ENCODE measurements around the gene ADGRE3.

DNA sequence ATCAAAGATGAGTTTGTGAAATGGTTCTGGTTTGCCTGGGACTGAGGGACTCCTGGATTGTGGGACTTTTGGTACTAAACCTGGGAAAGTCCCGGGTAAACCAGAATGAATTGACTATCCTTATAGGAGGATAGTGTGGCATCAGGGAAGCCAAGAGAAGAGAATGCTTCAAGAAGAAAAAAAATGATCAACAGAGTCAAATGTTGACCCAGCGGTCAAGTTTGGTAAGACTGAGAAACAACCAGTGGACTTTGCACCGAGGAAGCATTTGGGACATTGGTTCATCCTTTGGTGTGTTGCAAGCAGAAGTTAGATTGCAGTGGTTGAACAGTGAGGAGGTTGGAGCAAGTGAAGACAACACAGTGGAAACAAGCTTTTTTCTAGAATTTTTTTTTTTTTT, 58.2 kb downstream of the ADGRE3 start:
- no peak for TF ChIP-seq EZH2 (IDR thresholded peaks at IDR 0.05; ENCODE audit: low read length, unreplicated experiment)
- TF ChIP-seq, protein P1, sequence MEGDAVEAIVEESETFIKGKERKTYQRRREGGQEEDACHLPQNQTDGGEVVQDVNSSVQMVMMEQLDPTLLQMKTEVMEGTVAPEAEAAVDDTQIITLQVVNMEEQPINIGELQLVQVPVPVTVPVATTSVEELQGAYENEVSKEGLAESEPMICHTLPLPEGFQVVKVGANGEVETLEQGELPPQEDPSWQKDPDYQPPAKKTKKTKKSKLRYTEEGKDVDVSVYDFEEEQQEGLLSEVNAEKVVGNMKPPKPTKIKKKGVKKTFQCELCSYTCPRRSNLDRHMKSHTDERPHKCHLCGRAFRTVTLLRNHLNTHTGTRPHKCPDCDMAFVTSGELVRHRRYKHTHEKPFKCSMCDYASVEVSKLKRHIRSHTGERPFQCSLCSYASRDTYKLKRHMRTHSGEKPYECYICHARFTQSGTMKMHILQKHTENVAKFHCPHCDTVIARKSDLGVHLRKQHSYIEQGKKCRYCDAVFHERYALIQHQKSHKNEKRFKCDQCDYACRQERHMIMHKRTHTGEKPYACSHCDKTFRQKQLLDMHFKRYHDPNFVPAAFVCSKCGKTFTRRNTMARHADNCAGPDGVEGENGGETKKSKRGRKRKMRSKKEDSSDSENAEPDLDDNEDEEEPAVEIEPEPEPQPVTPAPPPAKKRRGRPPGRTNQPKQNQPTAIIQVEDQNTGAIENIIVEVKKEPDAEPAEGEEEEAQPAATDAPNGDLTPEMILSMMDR (conservative IDR thresholded peaks at IDR 0.05; ENCODE audit: low read depth, low read length) = no peak
